NOMO-1 treated with dmso at 0.1 percent for 144 hours (cell line): Measurements from ENCODE around the gene CDKN1A.
A peak's percentile ranks its signal among the peaks of the same experiment; 100 is the strongest.

Experiments used
- DNase-seq: peaks from one replicate; lab custom pipeline; 2025; ENCODE audit not compliant: unreplicated experiment; lab: John Stamatoyannopoulos, UW

Gene CDKN1A

GRCh38 chr6:36655085-36655724 is 23.3 kb upstream of the CDKN1A start:
- DNase-seq, result no peak

DNA sequence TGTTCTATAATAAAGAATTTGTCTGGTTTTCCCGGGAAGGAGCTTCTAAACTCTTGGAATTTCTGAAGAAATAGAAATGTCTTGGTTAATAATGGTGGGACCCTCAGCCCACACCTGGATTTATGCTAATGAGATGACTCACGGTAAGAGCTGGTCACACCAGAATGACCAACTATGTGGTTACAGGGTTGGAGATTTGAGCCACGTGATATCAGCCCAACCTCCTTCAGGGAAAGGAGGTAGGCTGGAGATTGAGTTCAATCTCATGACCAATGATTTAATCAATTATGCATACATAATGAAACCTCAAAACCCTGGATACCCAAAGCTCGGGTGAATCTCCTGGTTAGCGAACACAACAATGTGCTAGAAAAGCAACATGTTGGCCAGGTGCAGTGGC is 22.1 kb upstream of the CDKN1A start:
- no peak for DNase-seq

DNA sequence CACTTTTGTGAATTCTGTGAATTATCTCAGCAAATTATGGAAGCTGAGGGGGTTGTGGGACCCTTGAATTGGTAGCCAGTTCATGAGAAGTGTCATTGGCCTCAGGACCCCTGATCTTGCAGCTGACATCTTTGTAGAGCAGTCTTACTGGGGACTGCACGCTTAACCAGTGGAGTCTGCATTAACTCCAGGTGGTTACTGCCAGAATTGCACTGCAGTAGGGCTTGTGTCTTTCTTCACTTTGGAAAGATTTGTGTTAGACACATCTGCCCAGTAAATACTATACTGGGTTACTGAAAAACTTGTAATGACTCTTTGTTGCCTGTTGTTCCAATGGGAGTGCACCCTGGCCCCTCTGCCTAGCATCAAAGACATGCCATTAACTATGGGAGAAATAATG is 21.2 kb upstream of the CDKN1A start:
- no peak for DNase-seq

- DNase-seq, result no peak
Measured at GRCh38 chr6:36657942-36658544, 20.5 kb upstream of the CDKN1A start.

DNA sequence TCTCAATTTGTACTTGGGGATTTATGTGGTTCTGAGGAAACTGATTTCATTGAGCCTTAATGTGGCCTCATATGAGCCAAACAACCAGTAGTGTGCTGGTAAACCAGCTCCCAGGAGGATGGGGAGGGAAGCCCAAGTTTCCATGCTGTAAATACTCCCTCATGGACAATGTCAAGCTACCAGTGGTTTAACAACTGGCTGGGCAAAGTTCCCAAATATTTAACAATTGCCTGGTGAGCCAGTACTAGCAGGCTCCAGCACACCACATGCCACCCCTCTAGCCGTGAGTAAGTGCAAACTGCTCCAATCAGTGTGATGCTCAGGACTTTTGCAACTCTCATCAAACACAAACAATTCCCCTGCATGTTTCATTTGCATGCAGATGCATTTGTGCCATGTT is 19.2 kb upstream of the CDKN1A start:
- DNase-seq, result no peak

DNA sequence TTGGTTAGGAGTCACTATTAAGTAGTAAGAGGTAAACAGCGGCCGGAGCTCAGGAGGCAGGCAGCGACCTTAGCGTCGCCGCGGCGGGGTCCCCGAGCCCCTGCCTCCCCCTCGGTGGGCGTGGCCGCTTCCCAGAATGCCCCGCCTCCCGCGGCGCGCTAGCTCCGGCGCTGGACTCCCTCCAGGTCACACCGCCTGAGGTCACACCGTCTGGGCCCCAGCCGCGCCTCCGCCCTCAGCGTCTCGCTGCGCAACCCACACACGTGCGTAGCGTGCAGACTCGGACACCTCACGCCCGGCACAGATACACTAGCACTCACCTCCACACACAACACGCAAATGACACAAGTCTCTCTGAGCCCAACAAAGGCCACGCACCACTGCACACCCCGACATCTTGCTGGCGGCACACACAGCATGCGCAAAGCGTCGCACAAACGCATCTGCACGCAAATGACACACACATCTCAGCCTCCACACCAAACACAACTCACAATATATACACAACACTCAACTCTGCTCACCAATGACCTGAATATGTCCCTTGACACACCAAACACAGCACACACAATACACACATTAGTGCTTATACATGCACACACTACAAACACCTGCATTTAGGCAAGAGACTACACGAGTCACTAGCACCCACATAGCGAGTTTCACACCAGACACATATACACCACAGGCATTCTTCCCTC is 17.6 kb upstream of the CDKN1A start:
- no peak for DNase-seq

DNA sequence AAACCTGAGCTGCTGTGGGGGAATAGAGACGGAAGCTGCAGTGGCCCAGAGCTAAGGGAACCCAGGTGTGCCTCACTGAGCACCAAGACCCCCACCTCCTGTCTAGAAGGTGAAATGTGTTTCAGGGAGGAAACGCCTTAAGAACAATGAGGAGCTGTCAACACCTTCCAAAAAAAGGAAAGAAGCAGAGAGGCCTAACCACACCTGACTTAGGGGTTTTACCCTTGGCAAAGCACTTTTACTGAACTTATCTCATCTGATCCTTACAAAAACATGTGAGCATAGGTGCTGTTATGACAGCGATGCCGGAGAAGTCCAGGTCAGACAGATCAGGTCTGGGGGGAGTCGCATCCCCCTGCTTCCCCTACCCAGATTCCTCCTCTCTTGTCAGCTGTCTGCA is 16.1 kb upstream of the CDKN1A start:
- DNase-seq, result no peak

DNA sequence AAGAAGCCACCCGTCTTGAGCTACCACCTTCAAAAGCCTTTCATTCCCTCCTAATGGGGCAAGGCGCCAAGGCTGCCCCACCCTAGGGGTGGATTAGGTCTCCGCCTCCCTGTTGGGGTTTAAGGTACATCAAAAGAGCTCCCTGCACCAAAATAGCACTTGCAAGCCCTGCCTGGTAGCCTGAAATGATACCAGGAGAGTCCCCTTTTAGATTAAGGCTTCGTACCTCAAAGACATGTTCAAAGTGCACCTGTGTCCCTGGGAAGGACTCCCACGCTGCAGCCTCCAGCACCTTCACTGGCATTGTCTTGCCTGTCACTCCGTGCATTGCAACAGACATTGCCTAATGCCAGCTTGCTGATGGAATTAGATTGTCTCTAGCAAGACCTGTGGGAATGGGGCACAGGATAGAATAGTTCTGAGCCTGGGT is 15.7 kb upstream of the CDKN1A start:
- DNase-seq, result no peak

GRCh38 chr6:36663504-36664446 is 14.7 kb upstream of the CDKN1A start:
- no peak for DNase-seq

DNA sequence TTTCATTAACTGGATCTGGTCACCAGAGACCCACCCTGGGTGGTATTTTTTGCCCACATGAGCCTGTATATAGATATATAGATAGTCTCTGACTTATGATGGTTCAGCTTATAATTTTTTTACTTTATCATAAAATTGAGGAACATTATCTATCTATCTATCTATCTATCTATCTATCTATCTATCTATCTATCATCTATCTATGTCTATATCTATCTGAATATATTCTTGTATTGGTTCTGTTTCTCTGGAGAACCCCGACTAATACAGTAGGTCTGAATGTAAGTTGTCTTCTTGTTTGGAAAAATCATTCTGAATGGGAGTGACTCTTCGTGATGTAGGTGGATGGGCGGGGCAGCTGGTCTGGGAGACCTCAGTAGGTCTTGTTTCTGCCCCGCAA is 13.3 kb upstream of the CDKN1A start:
- no peak for DNase-seq

GRCh38 chr6:36666287-36666686 is 12.2 kb upstream of the CDKN1A start:
- DNase-seq, result no peak

- peak; percentile 76 for DNase-seq
Measured at GRCh38 chr6:36666826-36667591, 11.5 kb upstream of the CDKN1A start.

DNA sequence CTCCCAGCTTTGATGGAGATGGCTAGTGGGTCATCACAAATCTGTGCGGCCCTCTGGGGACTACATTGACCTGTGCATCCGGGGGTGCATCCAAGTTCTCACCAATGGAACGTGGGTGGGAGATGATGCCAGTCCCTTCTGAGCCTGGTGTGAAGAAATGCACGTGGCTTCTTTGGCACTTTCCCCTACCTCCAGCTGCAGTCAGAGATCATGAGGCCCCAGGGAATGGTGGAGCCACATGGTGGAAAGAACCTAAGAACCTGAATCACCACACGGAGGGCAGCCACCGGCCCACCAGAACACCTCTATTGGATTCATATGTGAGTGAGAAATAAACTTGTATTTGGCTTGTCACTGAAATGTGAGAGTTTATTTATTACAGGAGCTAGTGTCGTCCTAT is 9.9 kb upstream of the CDKN1A start:
- DNase-seq, result no peak

DNA sequence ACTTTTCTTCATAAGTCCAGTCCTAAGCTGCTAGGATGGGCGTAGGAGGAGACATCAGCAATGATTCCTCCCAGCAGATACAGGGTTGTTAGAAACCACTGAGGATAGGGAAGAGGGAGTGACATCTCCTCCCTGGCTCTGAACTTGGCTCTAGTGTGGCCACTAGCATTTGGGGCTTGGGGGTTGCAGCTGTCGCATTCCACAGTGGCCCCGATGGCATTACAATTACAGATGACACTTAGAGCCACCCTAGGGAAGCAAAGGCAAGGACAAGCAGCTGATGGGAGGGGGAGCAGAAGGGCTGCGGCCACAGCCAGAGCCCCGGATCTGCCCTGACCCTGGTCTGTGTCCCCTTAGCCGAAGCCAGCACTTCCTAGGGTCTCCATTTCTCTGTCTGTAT is 9.5 kb upstream of the CDKN1A start:
- no peak for DNase-seq

GRCh38 chr6:36670271-36670670 is 8.2 kb upstream of the CDKN1A start:
- DNase-seq, result no peak

DNA sequence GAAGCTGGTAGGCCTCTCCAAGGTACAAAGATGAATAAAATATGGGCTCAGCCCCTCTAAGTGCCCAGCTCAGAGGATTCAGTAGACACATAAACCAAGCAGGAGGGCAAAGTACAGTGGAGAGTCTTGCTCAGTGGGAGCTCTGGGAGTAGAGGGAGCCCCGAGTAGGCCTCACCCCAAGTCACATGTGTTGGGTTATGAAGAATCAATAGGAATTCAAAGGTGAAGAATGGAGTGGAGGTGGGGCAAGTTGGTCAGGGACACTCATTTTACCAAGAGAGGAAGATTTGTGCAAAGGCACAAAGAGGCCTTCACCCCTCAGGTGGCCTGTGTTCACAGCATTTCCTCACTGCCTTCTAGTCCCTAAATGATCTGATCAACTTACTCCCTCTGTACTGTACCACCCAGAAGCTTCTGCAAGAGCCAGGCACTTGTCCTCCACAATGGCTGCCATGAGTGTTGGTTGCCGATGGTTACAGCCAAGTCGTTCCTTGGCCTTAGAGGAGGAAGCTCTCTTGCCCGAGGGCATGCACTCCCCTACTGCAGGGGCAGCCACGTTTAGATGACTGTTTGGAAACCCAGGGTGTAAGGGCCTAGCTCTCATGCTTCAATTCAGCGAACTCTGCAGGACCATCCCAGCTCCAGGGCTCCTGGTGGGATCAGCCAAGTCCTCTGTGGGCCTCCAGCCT is 6.7 kb upstream of the CDKN1A start:
- DNase-seq, result no peak

DNA sequence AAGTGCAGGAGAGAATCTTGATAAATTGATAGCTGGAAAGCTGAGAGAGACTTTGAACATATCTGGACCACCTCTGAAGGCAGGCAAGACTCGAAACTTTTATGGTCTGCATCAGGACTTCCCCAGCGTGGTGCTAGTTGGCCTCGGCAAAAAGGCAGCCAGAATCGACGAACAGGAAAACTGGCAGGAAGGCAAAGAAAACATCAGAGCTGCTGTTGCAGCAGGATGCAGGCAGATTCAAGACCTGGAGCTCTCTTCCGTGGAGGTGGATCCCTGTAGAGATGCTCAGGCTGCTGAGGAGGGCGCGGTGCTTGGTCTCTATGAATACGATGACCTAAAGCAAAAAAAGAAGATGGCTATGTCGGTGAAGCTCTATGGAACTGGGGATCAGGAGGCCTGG is 4.6 kb upstream of the CDKN1A start:
- no peak for DNase-seq

- no peak for DNase-seq
Measured at GRCh38 chr6:36674942-36675341, 3.6 kb upstream of the CDKN1A start.

DNA sequence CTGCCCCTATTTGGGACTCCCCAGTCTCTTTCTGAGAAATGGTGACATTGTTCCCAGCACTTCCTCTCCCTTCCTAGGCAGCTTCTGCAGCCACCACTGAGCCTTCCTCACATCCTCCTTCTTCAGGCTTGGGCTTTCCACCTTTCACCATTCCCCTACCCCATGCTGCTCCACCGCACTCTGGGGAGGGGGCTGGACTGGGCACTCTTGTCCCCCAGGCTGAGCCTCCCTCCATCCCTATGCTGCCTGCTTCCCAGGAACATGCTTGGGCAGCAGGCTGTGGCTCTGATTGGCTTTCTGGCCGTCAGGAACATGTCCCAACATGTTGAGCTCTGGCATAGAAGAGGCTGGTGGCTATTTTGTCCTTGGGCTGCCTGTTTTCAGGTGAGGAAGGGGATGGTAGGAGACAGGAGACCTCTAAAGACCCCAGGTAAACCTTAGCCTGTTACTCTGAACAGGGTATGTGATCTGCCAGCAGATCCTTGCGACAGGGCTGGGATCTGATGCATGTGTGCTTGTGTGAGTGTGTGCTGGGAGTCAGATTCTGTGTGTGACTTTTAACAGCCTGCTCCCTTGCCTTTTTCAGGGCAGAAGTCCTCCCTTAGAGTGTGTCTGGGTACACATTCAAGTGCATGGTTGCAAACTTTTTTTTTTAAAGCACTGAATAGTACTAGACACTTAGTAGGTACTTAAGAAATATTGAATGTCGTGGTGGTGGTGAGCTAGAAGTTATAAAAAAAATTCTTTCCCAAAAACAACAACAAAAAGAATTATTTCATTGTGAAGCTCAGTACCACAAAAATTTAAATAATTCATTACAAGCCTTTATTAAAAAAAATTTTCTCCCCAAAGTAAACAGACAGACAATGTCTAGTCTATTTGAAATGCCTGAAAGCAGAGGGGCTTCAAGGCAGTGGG is 2.1 kb upstream of the CDKN1A start:
- no peak for DNase-seq
